Suprapubic skin (tissue), 4 donors: ENCODE measurements around the gene PNLIPRP2. TPM values are rescaled to one million over a fixed set of nuclear protein-coding genes. Genes with fewer than 3 reads are reported as not detected.

Source experiments
- DNase-seq, 2 donors: peaks; one replicate each; pipeline ENCODE4 v3.0.0-alpha.2; 2019; ENCODE audit warnings: low spot score in 2 of 2
- H3K27ac ChIP-seq: fragments of 200-600 bp; sonication (generic); one replicate; pipeline ENCODE4 v1.5.1; 2019
- H3K27me3 ChIP-seq: fragments of 200-600 bp; sonication (generic); one replicate; pipeline ENCODE4 v1.5.1; 2019
- H3K36me3 ChIP-seq: fragments of 200-600 bp; sonication (generic); one replicate; pipeline ENCODE4 v1.5.1; 2019
- H3K4me1 ChIP-seq: fragments of 200-600 bp; sonication (generic); one replicate; pipeline ENCODE4 v1.5.1; 2019
- H3K4me3 ChIP-seq: fragments of 200-600 bp; sonication (generic); one replicate; pipeline ENCODE4 v1.5.1; 2019; ENCODE audit warnings: mild to moderate bottlenecking
- H3K9me3 ChIP-seq: fragments of 200-600 bp; sonication (generic); one replicate; pipeline ENCODE4 v1.5.1; 2019
- EP300 ChIP-seq: sonication (generic); formaldehyde crosslinking; IDR thresholded peaks from one replicate; pipeline ENCODE4 v1.6.1; 2017; ENCODE audit warnings: antibody characterized with exemption
- POLR2A ChIP-seq, 2 donors: fragments of 450-650 bp; IDR thresholded peaks; one replicate each; pipeline ENCODE4 v1.6.1; 2017; ENCODE audit warnings: antibody characterized with exemption in 2 of 2, mild to moderate bottlenecking in 2 of 2, moderate library complexity in 2 of 2
- POLR2AphosphoS5 ChIP-seq, 3 donors: sonication (generic); formaldehyde crosslinking; IDR thresholded peaks; one replicate each; pipeline ENCODE4 v1.6.1; 2017; ENCODE audit warnings: antibody characterized with exemption in 3 of 3
- WGBS: methylation state at CpG from one replicate; pipeline ENCODE4 v1.1.5; 2018; 5-methylcytosine and 5-hydroxymethylcytosine counted together
- total RNA-seq, 4 donors: library from RNA; depleted of rRNA; stranded (reverse); fragments of >200 nt; gene quantifications; one replicate each; pipeline ENCODE4 v1.1.0, GENCODE V29; 2016
- TF ChIP-seq, protein P1 (sequence below), 2 donors: fragments of 200-600 bp in 1 of 2; fragments of 450-650 bp in 1 of 2; sonication (generic) in 1 of 2; IDR thresholded peaks; one replicate each; pipeline ENCODE4 v1.5.1; 2016 to 2019; ENCODE audit warnings: antibody characterized with exemption in 2 of 2, mild to moderate bottlenecking in 1 of 2, moderate library complexity in 1 of 2

The PNLIPRP2 gene
- total RNA-seq, result not detected

- TF ChIP-seq EP300 (no peak), POLR2AphosphoS5 (IDR thresholded peaks at IDR 0.05) (no peak)
- TF ChIP-seq, protein P1, sequence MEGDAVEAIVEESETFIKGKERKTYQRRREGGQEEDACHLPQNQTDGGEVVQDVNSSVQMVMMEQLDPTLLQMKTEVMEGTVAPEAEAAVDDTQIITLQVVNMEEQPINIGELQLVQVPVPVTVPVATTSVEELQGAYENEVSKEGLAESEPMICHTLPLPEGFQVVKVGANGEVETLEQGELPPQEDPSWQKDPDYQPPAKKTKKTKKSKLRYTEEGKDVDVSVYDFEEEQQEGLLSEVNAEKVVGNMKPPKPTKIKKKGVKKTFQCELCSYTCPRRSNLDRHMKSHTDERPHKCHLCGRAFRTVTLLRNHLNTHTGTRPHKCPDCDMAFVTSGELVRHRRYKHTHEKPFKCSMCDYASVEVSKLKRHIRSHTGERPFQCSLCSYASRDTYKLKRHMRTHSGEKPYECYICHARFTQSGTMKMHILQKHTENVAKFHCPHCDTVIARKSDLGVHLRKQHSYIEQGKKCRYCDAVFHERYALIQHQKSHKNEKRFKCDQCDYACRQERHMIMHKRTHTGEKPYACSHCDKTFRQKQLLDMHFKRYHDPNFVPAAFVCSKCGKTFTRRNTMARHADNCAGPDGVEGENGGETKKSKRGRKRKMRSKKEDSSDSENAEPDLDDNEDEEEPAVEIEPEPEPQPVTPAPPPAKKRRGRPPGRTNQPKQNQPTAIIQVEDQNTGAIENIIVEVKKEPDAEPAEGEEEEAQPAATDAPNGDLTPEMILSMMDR (IDR thresholded peaks at IDR 0.05), result no peak
- Histone ChIP-seq H3K4me3 (no peak within 1 kb of the TSS), H3K27me3 (peaks cover 16% of the 10 kb centered on the region), H3K36me3 (no peaks in the 10 kb centered on the region), H3K27ac (no peak within 1 kb of the TSS), H3K4me1 (no peaks in the 10 kb centered on the region), H3K9me3 (no peaks in the 10 kb centered on the region)
- no peak for DNase-seq
- WGBS, result 77% methylated on average over 17 of the region's 20 CpGs
These were observed at the start of gene PNLIPRP2 for GRCh38 chr10:116620423-116621400. Gene PNLIPRP2, plus strand, starts transcription at chr10:116620953.

GRCh38 chr10:116574797-116575196, 46.0 kb upstream of the PNLIPRP2 start:
- DNase-seq, result no peak
- no peak overlapping the region for H3K27ac ChIP-seq
- H3K4me3 ChIP-seq, result no peak overlapping the region
- TF ChIP-seq POLR2A (IDR thresholded peaks at IDR 0.05), result no peak
- TF ChIP-seq POLR2AphosphoS5 (IDR thresholded peaks at IDR 0.05), result no peak
- TF ChIP-seq, protein P1 (IDR thresholded peaks at IDR 0.05), result no peak
- TF ChIP-seq EP300, result no peak
- no peaks in the 10 kb centered on the region for H3K9me3 ChIP-seq
- no peaks in the 10 kb centered on the region for H3K36me3 ChIP-seq
- H3K27me3 ChIP-seq, result no peaks in the 10 kb centered on the region
- H3K4me1 ChIP-seq, result no peaks in the 10 kb centered on the region
- WGBS, result 74% methylated on average over 3 of the region's 3 CpGs

GRCh38 chr10:116587878-116588591, 32.7 kb upstream of the PNLIPRP2 start:
- H3K4me1 ChIP-seq, result no peaks in the 10 kb centered on the region
- WGBS, result 92% methylated on average over 8 of the region's 8 CpGs
- DNase-seq, result no peak
- no peak overlapping the region for H3K4me3 ChIP-seq
- H3K27ac ChIP-seq, result no peak overlapping the region
- H3K36me3 ChIP-seq, result no peaks in the 10 kb centered on the region
- TF ChIP-seq POLR2AphosphoS5 (IDR thresholded peaks at IDR 0.05), result no peak
- TF ChIP-seq, protein P1 (IDR thresholded peaks at IDR 0.05), result no peak
- TF ChIP-seq POLR2A (IDR thresholded peaks at IDR 0.05), result no peak
- no peak for TF ChIP-seq EP300
- no peaks in the 10 kb centered on the region for H3K9me3 ChIP-seq
- no peaks in the 10 kb centered on the region for H3K27me3 ChIP-seq

- H3K9me3 ChIP-seq, result no peaks in the 10 kb centered on the region
- WGBS, result 94% methylated on average over 2 of the region's 2 CpGs
- no peak overlapping the region for H3K27ac ChIP-seq
- no peaks in the 10 kb centered on the region for H3K36me3 ChIP-seq
- TF ChIP-seq, protein P1 (IDR thresholded peaks at IDR 0.05), result no peak
- TF ChIP-seq EP300 (no peak), POLR2A (IDR thresholded peaks at IDR 0.05) (no peak), POLR2AphosphoS5 (IDR thresholded peaks at IDR 0.05) (no peak)
- H3K27me3 ChIP-seq, result no peaks in the 10 kb centered on the region
- DNase-seq, result no peak
- H3K4me3 ChIP-seq, result no peak overlapping the region
- H3K4me1 ChIP-seq, result no peaks in the 10 kb centered on the region
These were observed 31.8 kb upstream of the PNLIPRP2 start for GRCh38 chr10:116588995-116589394.

DNA sequence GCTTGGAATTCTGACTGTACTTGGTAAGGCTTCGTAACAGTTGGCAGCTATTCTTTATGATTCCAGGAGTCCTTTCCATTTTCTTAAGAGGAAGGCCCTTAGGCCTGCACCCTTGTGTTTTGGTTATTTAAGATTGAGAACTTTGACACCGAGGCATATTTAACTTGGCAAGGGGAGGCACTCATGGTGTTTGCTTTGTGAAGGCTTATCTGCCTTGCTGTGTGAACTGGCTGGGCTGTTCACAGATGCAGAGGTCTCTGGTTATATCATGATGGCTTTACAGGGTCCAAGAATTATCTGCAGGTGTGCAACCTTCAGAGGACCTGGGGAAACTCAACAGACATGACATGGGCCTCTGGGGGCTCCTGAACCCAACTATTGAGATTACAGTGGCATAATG, 30.8 kb upstream of the PNLIPRP2 start:
- Histone ChIP-seq H3K4me3 (no peak overlapping the region), H3K4me1 (no peaks in the 10 kb centered on the region), H3K36me3 (no peaks in the 10 kb centered on the region), H3K27me3 (no peaks in the 10 kb centered on the region), H3K27ac (no peak overlapping the region), H3K9me3 (no peaks in the 10 kb centered on the region)
- TF ChIP-seq POLR2AphosphoS5 (IDR thresholded peaks at IDR 0.05), result no peak
- no peak for TF ChIP-seq POLR2A (IDR thresholded peaks at IDR 0.05)
- TF ChIP-seq EP300, result no peak
- TF ChIP-seq, protein P1 (IDR thresholded peaks at IDR 0.05), result no peak
- no peak for DNase-seq
- 84% methylated on average over 2 of the region's 2 CpGs for WGBS
